Cerebellar nuclear complex (tissue), 1 donor: ENCODE measurements around the gene FASN.
"Not testable (repeated sequence)": the region's sequence is repeated elsewhere in the genome, so short reads cannot be mapped to it uniquely, and the experiment has no call there.

Source experiments
- DNase-seq, 2 experiments: peaks; one replicate each; lab custom pipeline; 2025; lab: John Stamatoyannopoulos, UW

Gene FASN

DNA sequence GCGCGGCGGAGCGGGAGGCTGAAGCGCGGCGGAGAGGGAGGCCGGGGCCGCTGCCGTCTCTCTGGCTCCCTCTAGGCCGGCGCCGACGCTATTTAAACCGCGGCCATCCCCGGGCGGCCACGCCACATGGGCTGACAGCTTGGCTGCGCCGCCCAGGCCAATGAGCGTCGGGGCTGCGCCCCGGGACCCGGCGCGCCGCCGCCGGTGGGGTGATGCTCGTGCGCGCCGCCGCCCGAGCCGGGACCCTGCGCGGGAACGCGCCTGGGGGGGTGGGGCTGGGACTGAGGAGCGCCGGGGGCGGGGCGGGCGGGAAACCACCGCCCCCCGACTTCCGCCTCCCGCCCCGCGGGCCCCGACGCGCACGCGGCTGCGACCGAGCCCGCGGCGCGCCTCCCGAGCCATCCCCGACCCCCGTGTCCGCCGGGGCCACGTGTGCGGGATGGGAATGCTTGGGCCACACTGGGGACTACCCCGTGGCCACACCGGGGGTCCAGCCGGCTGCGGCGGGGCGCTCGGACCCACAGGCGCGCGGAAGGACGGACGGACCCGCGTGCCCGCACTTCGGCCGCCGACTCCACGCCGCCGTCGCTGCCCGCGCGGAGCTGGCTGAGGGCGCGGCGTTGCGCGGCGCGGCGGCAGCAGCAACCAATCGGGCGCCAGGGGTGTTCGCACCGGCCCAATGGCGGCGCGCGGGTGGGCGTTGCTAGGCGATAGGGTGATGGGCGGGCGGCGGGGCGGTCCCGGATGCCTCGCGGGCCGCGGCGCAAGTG lies at the start of gene FASN:
Gene FASN, minus strand, starts transcription at position 68 of the 770 bp plus-strand sequence. CDS start 1,791 bp downstream, outside the sequence.
- DNase-seq: peak in 1 of 2 experiments; percentile 49

GRCh38 chr17:82146663-82147654 lies 48.9 kb upstream of the FASN start:
- DNase-seq: no peak

DNA sequence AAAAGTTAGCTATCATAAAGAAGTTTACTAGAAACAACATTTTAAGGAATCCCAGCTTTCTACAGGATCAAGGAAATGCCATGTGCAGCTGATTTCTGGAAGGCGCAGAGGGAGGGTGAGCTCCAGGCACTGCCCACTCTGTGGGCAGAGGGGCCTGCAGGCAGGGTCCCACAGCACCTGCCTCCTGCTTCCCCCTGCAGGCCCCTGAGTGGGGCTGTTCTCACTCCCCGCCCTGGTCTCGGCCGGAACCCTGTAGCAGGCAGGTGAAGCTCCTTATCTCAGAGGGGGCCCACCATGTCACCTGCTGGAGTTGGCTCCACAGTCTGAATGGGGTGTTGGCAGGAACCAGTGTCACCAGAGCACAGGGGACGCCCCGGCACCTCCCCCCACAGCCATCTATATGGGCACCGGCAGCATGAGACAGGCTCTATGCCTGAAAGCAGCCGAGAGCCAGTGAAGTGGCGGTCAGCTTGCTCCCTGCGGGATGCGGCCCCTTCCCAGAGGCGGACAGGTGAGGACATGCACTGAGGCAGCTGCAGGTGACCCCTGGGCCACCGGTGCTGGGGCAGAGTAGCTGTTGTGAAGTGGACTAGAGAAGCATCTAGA lies 47.6 kb upstream of the FASN start:
- DNase-seq: no peak

DNA sequence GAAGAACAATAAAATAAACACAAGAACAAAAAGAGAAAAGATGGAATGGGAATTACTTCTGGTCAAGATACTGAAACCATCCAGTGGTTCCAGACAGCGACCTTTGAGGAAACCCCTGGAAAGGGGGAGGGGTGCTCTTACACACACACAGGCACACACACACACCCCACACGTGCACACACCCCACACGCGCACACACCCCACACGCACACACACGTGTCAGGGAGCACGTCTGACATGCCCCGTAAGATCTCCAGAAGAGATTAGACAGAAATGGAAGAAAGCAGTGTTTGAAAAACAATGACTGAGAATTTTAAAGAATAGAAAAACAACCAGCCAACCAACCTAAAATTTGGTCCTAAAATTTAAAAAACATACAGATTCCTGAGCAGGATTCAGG lies 45.3 kb upstream of the FASN start:
- DNase-seq: no peak

- DNase-seq: not testable (repeated sequence)
Measured at GRCh38 chr17:82139961-82140360, 41.9 kb upstream of the FASN start.

GRCh38 chr17:82138511-82138992 lies 40.5 kb upstream of the FASN start:
- no peak for DNase-seq

- DNase-seq: no peak
Measured at GRCh38 chr17:82134101-82134500, 36.1 kb upstream of the FASN start.

DNA sequence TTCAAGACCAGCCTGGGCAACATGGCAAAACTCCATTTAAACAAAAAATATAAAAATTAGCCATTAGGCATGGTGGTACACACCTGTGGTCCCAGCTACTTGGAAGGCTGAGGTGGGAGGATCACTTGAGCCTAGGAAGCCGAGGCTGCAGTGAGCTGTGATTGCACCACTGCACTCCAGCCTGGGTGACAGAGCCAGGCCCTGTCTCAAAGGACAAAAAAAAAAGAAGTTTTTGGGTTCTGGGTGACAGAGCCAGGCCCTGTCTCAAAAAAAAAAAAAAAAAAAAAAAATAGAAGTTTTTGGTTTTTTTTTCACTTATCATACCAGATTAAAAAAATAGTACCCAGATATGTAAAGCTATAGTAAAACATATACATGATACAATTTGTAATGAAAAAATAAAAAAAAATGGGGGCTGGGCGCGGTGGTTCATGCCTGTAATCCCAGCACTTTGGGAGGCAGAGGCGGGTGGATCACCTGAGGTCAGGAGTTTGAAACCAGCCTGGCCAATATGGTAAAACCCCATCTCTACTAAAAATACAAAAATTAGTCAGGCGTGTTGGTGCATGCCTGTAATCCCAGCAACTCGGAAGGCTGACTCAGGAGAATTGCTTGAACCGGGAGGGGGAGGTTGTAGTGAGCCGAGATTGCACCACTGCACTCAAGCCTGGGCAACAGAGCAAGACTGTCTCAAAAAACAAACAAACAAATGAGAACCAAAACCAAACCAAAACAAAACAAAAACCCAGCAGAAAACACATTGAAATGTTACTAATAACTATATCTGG lies 35.3 kb upstream of the FASN start:
- not testable (repeated sequence) for DNase-seq

DNA sequence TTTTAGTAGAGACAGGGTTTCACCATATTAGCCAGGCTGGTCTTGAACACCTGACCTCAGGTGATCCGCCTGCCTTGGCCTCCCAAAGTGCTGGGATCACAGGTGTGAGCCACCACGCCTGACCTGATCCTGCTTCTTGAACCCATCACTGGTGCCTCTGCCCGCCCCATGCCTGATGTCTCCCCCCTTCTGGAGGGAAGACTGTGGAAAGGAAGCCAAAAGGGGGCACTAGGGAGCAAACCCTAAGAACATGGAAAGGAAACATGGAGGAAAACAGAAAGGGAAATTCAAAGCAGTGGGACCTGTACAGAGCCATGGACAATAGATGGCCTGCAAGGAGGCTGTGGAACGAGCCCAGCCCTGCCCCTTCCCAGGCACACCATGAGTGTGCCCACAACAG lies 31.1 kb upstream of the FASN start:
- no peak for DNase-seq

DNA sequence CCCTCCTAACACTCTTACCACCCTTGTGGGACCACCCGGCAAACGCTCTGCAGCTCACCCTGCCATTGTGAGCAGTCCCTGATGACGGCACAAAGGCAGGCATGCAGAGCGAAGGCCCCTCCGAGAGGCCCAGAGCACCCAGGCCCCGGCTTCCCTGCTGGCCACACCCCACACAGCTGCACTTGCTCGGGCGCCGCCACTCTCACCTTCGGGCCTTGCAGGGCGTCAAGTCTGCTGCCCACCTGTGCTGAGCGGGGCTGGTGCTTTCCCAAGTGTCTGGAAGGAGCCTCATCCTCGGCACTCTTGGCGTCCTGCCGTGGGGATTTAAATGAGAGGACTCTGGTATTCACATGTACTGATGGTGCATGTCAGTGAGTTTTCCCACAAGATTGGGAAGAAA lies 30.3 kb upstream of the FASN start:
- DNase-seq: no peak

DNA sequence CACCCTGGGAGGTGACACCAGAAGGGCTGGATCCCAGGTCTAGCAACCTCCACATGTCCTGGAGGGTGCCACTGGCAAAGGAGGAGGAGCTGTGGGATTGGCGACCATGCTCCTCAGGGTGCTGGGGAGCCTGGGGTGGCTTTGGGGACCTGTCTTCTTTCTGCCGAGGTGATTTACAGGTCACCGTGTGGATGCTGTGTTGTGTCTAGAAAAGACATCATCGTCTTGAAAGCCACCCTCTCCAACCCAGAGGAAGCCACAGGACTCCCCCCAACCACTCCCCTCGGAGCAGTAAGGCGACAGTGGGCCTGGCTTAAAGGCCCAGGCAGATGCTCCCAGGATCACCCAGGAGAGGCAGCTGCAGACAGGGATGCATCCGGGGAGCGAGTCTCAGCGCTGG lies 29.7 kb upstream of the FASN start:
- no peak for DNase-seq

DNA sequence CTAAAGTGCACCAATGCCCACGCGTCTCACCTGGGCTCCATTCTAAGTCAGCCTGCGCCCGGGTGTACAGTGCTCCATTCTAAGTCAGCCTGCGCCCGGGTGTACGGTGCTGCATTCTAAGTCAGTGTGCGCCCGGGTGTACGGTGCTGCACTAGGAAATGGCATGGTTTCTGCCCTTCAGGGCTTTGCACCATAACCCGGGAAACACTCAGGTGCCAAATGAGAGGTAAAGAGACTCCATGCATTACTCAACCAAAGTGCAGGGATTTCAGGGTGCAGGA lies 29.2 kb upstream of the FASN start:
- DNase-seq: no peak

DNA sequence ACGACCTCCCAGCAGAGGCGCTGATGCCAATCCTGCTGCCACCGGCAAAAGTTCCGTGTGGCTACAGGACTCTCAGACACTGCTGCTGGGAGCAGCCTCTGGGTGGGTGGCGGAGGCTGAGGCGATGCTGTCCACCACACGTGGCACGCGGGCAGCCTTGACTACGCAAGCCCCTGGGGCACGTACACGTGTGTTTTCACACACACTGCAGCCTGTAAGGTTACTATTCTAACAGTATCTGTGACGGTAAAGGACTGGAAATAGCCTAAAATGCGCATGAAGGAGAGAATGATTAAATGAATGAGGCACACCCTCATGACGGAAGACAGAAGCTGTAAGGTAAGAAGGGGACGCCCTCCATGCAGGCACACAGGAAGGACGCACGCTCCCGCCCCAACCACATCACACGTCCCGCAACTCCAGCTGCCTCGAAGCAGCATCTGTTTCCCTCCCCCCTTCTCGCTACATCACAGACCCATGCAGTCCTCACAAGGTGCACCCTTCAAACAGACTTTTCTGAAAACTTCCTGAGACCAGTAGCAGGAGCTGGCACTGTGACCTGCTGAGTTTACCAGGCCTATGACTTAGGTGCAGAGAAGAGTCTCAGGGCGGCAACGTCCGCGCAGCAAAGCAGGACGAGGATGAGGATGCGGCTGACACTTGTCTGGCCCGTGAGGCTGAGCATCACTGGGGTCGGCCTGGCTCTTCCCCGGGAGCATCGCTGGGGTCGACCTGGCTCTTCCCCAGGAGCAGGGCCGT lies 28.7 kb upstream of the FASN start:
- no peak for DNase-seq

GRCh38 chr17:82124101-82124500 lies 26.1 kb upstream of the FASN start:
- no peak for DNase-seq

DNA sequence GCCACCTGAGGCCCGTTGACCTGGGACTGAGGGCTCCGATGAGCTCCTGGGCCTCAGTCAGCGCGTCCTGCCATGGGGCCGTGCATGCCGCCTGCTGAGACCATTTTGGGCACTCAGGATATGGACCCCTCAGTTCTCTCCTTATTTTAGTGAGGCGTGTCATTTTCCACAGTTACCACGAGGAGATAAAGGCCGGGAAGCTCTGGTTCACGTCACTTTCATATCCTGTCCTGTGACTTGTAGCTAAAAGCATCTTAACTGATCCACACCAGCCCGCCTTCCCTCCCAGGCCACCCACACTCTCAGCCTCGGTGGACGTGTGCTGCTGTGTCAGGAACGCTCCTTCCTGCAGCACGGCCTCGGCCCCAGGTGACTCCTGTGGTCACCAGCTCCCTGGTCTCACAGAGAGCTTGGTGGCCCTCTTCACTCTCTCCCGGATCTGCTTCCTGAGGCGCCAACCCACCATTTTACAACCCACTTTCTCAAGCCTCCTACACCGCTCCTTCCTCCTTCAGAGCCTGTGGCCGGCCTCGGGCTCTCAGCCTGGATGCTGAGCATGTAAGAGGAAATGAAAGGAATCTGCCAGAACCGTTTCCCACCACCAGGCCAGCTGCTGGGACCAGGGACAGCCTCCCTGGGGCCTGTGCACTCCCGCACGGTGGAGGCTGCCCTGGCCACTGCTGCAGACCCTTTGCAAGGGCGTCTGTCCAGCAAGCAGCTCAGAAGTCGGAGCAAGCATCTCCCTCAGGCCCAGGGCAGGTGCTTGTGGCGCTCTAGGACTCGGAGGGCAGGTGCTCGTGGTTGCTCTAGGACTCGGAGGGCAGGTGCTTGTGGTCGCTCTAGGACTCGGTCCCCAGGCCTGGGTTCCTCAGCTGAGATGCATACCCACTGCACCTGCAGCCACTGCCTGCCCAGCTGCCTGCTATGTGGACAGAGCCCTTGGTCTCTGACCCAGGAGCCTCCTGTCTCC lies 23.9 kb upstream of the FASN start:
- DNase-seq: no peak

DNA sequence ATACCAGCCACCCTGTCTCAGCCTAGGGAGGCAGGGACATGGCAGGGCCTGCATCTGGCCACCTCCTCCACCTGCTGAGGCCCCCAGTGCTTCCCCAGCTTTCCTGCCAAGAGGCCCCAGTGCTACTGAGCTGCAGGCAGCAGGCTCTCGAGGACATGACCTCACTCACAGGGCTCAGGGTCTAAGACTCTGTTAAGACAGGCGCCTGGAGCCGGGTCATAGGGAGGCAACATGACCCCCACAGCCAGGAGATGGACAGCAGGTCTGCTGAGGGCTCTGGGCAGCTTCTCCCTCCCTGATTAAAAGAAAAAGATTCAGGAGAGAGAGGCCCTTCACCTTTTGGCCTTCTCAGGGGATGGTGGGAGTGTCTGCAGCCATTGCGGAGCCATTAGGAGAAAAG lies 23.2 kb upstream of the FASN start:
- no peak for DNase-seq

DNA sequence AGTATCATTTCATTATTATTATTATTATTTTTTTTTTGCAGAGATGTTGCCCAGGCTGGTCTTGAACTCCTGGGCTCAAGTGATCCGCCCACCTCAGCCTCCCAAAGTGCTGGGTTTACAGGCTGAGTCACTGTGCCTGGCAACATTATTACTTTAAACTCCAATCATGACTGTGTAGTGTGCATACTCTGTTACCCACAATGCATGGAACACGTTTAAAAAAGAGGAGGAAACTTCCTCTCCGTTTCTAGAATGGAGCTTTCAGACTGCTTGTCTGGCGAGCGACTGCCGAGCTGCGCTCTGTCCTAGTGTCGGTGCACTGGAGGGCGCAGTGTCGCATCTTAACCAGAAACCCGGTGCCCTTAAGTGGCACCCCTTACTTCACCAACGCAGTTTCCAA lies 22.1 kb upstream of the FASN start:
- DNase-seq: no peak

DNA sequence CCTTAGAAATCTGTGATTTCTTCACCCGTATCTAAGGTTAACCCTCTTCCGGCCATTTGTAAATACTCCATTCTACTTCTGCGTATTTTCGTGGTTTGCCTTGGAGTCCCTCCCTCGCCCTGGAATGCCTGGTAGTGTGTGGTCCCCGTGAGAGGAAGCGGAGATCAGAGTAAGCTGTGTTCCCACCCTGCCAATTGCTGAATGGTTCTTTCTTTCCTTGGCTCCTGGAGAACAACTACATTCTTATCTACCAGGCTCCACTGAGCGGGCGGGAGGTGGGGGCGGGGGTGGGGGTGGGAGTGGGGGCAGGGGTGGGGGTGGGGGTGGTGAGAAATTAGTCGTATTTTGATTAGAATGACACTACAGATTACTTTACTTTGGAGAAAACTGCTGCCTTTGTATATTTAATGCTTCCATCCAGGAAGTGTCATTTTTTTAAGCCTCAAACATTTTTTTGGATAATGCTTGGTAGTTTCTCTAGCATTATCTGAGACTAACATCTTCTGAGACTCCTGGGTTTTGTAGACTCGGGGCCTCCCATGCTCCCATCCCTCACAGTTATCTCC lies 20.9 kb upstream of the FASN start:
- DNase-seq: no peak

- no peak for DNase-seq
Measured at GRCh38 chr17:82118168-82118814, 20.3 kb upstream of the FASN start.
